Upper lobe of left lung (tissue), 4 donors: Measurements from ENCODE around the gene CYFIP2.

Experiments used
- EP300 ChIP-seq, 4 donors: sonication (generic); formaldehyde crosslinking; IDR thresholded peaks; one replicate each; pipeline ENCODE4 v1.5.1; 2017; ENCODE audit warnings: antibody characterized with exemption in 4 of 4, control low read depth in 2 of 4
- POLR2AphosphoS5 ChIP-seq, 2 donors: sonication (generic); formaldehyde crosslinking; IDR thresholded peaks; one replicate each; pipeline ENCODE4 v1.5.1; 2017; ENCODE audit warnings: antibody characterized with exemption in 2 of 2
- TF ChIP-seq, protein P1 (sequence below), 6 experiments: fragments of 450-650 bp in 4 of 6; fragments of 200-600 bp in 2 of 6; sonication (generic) in 2 of 6; IDR thresholded peaks; one replicate each; pipeline ENCODE4 v1.5.1; 2016 to 2019; ENCODE audit warnings: antibody characterized with exemption in 6 of 6

DNA sequence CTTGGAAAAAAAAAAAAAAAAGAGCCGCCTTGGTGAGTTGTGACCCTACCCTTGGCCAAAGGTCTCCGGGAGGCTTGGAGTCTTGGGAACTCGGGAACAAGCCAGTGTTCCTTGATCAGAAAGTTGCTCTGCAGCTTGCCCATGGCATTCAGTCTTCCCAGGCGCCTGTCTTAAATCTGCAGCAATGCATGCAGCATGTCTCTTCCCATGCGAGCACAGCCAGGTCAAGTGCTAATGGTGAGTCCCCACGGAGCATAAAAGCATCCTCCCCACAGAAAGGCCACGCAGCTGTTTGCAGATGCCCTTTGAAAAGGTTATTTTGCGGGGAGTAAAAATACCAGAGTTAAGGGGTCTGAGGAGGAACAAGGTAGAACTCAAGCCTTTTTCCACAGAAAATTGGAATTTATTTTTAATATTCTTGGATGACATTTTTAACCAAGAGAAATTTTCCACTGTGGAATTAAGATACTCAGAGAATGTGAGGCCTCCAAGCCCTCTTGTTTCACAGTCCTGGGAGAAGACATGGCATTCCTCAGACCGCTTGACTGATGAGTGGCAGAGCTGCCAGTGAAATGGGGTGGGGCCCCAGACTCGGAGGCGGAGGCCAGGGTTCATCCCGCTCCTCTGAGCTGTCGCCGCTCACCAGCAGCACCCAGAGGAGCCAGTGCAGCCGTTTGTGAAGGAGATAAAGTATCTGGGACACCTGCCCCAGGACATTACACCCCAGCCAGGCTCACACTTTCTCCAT, 81.6 kb downstream of the CYFIP2 start:
- TF ChIP-seq, protein P1, sequence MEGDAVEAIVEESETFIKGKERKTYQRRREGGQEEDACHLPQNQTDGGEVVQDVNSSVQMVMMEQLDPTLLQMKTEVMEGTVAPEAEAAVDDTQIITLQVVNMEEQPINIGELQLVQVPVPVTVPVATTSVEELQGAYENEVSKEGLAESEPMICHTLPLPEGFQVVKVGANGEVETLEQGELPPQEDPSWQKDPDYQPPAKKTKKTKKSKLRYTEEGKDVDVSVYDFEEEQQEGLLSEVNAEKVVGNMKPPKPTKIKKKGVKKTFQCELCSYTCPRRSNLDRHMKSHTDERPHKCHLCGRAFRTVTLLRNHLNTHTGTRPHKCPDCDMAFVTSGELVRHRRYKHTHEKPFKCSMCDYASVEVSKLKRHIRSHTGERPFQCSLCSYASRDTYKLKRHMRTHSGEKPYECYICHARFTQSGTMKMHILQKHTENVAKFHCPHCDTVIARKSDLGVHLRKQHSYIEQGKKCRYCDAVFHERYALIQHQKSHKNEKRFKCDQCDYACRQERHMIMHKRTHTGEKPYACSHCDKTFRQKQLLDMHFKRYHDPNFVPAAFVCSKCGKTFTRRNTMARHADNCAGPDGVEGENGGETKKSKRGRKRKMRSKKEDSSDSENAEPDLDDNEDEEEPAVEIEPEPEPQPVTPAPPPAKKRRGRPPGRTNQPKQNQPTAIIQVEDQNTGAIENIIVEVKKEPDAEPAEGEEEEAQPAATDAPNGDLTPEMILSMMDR (IDR thresholded peaks at IDR 0.05): no peak
- TF ChIP-seq POLR2AphosphoS5 (IDR thresholded peaks at IDR 0.05) (no peak), EP300 (IDR thresholded peaks at IDR 0.05) (no peak)
